Bronchial epithelial cell (primary cell): ENCODE measurements around the gene NOXA1. TPM values are rescaled to one million over a fixed set of nuclear protein-coding genes. Genes with fewer than 3 reads are reported as not detected.
"Not testable (repeated sequence)": the region's sequence is repeated elsewhere in the genome, so short reads cannot be mapped to it uniquely, and the experiment has no call there.

ENCODE experiments used
- DNase-seq: peaks from one replicate; pipeline ENCODE4 v3.0.0-alpha.2; 2010; ENCODE audit warnings: low read depth
- FAIRE-seq: peaks from 2 replicates; lab custom pipeline; 2011; peaks lifted over from hg19 to GRCh38; lab: Jason Lieb, UNC
- H3K27me3 ChIP-seq: 2 replicates; pipeline ENCODE4 v1.5.1; 2011; ENCODE audit warnings: low read length; ENCODE audit not compliant: control insufficient read depth, insufficient read depth
- H3K36me3 ChIP-seq: 2 replicates; pipeline ENCODE4 v1.5.1; 2011; ENCODE audit warnings: low read length; ENCODE audit not compliant: control insufficient read depth, insufficient read depth
- H3K4me3 ChIP-seq: 2 replicates; pipeline ENCODE4 v1.5.1; 2011; ENCODE audit warnings: mild to moderate bottlenecking, low read depth, low read length, control low read depth
- total RNA-seq: library from RNA; depleted of rRNA; stranded (reverse); fragments of >200 nt; gene quantifications from 2 replicates; pipeline ENCODE4 v1.2.1, GENCODE V29; 2014
- TF ChIP-seq, protein P1 (sequence below): IDR thresholded peaks from 2 replicates; pipeline ENCODE4 v1.5.1; 2011; ENCODE audit warnings: mild to moderate bottlenecking, moderate library complexity, low read length, control low read depth, inconsistent platforms; ENCODE audit not compliant: insufficient read depth, severe bottlenecking

NOXA1 gene
- total RNA-seq, 1 donor from 2014 or later = 0.53 TPM

DNA sequence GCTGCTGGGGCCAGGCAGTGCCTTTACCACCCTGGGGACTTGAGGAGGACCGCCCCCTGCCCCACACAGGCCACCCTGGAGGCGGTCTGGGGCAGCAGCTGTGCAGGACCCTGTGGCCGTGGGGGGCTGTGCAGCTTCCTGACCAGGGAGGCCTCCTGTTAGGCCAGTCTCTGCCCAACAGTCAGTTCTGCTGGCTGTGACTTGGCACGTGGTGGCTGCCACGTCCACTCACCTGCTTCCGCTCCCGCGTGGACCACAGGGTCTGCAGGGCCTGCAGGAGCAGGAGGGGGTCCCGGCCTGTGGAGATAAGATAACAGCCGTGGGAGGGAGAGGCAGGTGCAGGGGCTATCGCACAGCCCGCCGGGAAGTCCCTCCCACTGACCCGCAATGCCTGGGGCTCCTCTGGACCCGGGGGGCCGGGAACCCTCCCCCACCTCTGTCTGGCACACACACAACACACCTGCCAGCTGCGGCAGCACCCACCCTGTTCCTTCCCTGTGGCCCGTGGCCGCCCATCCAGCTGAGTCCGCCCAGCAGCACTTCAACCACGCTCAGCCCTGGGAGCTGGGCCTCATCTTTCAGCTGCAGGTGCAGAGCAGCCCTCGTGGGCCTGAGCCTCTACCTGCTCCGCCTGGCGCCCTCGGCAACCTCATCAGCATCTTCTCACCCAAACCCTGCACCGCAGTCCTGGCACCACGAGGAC, 40.0 kb upstream of the NOXA1 start:
- H3K36me3 ChIP-seq = no peaks in the 10 kb centered on the region
- no peak for FAIRE-seq
- H3K4me3 ChIP-seq = no peak overlapping the region
- DNase-seq = no peak
- no peaks in the 10 kb centered on the region for H3K27me3 ChIP-seq
- TF ChIP-seq, protein P1, sequence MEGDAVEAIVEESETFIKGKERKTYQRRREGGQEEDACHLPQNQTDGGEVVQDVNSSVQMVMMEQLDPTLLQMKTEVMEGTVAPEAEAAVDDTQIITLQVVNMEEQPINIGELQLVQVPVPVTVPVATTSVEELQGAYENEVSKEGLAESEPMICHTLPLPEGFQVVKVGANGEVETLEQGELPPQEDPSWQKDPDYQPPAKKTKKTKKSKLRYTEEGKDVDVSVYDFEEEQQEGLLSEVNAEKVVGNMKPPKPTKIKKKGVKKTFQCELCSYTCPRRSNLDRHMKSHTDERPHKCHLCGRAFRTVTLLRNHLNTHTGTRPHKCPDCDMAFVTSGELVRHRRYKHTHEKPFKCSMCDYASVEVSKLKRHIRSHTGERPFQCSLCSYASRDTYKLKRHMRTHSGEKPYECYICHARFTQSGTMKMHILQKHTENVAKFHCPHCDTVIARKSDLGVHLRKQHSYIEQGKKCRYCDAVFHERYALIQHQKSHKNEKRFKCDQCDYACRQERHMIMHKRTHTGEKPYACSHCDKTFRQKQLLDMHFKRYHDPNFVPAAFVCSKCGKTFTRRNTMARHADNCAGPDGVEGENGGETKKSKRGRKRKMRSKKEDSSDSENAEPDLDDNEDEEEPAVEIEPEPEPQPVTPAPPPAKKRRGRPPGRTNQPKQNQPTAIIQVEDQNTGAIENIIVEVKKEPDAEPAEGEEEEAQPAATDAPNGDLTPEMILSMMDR = no peak

DNA sequence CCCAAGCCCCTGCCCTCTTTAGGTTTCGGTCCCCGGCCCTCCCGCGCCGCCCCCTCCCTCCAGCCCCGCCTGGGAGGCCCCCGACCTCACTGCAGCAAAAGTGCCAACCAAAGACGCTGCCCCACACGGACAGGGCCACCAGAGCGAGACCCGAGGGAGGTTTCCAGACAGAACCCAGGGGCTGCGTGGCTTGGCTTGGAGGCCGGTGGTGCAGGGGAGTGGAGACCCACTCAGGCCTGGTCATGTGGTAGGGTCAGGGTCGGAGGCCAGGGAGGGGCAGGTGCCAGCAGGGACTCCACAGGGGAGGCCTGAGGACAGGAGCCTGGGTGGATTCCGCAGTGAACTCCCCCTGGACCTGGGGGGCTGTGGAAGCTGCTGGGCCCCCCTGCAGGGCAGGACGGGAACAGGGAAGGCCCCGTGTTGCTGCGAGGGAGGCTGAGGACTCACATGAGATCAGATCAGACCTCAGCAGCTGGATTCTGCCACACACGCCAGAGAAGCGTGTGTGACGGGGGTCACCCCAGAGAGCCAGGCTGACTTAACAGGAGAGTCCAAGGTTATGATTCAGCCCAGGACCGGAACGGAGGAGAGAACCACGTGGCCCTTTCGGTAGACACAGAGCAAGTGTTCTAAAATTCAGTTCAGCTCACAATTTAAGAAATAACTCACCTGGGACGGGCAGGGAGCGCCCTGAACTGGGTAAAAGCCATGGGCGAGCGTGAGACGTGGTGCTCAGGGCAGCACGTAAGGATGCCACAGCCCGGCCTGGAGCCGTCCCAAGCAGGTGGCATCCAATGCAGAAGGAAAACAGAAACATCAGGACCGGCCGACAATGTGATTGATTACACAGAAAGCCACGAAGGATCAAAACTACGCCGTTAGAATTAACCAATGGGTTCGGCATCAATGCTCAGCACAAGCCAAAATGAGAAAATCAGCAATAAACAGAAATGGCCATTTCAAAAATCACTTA, 39.1 kb upstream of the NOXA1 start:
- DNase-seq = no peak

DNA sequence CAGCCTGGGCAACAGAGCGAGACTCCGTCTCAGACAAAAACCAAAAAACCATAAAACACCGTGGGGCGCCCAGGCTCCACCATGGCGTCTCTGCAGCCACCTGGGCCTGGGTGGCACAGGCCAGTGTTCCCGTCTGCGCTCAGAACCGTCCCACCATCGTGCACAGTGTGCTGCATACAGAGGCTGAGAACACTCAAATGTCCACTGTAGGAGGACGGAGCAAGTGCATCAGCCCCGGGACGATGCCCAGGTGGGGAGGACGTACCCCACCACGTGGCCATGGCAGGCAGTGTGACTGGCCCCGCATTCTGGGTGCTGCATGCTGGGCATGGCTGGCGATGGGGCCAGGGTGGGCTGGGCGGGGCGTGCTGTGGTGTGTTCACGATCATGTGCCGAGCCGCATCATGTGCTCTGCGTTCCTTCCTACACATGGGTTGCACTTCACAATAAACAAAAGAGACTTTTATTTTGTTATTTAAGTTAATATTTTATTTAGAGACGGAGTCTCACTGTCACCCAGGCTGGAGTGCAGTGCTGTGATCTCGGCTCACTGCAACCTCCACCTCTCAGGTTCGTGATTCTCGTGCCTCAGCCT, 38.0 kb upstream of the NOXA1 start:
- FAIRE-seq = no peak
- DNase-seq = no peak

More for the DNA sequence above, 39.1 kb upstream of the NOXA1 start:
- H3K27me3 ChIP-seq = no peaks in the 10 kb centered on the region
- H3K36me3 ChIP-seq = no peaks in the 10 kb centered on the region
- H3K4me3 ChIP-seq = no peak overlapping the region
- no peak for FAIRE-seq
- TF ChIP-seq, protein P1 = no peak

DNA sequence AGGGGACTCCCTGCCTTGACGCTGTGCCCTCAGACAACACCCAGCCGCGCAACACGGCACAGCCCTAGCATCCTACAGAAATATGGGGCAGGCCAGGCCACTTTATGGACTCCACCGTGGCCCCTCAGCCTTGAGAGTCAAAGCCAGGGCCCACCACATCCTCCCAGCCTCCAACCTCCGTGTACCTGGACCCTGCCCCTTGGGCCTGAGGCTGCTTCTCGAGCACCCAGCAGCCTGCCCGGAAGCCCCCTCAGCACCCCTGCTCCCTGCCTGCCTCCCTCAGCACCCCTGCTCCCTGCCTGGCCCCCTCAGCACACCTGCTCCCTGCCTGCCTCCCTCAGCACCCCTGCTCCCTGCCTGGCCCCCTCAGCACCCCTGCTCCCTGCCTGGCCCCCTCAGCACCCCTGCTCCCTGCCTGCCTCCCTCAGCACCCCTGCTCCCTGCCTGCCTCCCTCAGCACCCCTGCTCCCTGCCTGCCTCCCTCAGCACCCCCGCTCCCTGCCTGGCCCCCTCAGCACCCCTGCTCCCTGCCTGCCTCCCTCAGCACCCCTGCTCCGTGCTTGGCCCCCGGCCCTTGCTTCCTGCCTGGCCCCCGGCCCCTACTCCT, 36.6 kb upstream of the NOXA1 start:
- not testable (repeated sequence) for H3K36me3 ChIP-seq, DNase-seq, H3K4me3 ChIP-seq, FAIRE-seq, H3K27me3 ChIP-seq

More for the DNA sequence above, 38.0 kb upstream of the NOXA1 start:
- no peak overlapping the region for H3K4me3 ChIP-seq
- H3K27me3 ChIP-seq = no peaks in the 10 kb centered on the region
- TF ChIP-seq, protein P1 = no peak
- no peaks in the 10 kb centered on the region for H3K36me3 ChIP-seq

DNA sequence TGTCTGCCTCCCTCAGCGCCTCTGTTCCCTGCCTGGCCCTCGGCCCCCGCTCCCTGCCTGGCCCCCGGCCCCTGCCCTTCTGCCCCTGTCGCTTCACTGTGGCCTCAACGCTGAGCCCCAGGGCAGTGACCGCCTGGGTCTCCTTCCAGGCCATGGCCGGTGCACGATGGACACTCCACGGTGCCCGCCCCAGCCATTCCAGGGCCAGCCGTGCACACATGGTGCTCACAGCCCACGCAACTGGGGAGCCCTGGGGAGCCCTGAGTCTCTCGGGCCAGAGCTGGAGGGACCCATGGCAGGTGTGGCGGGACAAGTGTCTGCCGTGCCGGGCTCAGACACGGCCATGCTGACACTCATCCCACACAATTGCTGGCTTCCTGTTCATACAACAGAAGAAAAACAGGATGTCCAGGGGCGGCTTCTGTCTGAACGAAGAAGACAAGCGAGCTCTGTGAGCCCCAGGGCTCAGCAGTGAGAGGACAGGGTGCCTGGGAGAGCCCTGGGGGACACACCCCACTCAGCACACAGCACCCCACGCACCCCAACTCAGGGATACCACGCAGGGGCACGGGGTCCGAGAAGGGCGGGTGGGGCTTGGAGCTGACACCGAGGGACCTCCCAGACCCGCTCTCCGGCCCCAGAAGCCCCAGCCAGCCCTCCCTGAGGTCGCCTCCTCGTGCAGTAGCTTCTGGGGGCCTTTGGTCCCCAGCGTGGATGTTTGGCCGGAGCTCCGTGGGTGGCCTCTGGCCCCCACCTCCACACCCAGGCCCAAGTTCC, 35.9 kb upstream of the NOXA1 start:
- FAIRE-seq (no peak), DNase-seq (no peak)
- H3K27me3 ChIP-seq = no peaks in the 10 kb centered on the region
- H3K36me3 ChIP-seq = no peaks in the 10 kb centered on the region
- TF ChIP-seq, protein P1 = no peak
- no peak overlapping the region for H3K4me3 ChIP-seq
